ENCODE measurements around the gene AGBL5. TPM values are rescaled to one million over a fixed set of nuclear protein-coding genes. Genes with fewer than 3 reads are reported as not detected.

AGBL5 gene
- total and polyA plus RNA-seq, 2 of the 13 experiments (the other 11 are each of a cell fraction or from before 2014, with no cell fraction given): 55.9 to 73.3 TPM

- TF ChIP-seq ELF3 (CRISPR knock-in tag; IDR thresholded peaks at IDR 0.05): peak; percentile 25; the same call in 1 of the 2 replicates
- TF ChIP-seq ZNF703 (CRISPR knock-in tag; IDR thresholded peaks at IDR 0.05; ENCODE audit: borderline replicate concordance): no peak
- no peak for TF ChIP-seq MYNN (CRISPR knock-in tag; IDR thresholded peaks at IDR 0.05; ENCODE audit: low read depth)
- TF ChIP-seq, protein P1, sequence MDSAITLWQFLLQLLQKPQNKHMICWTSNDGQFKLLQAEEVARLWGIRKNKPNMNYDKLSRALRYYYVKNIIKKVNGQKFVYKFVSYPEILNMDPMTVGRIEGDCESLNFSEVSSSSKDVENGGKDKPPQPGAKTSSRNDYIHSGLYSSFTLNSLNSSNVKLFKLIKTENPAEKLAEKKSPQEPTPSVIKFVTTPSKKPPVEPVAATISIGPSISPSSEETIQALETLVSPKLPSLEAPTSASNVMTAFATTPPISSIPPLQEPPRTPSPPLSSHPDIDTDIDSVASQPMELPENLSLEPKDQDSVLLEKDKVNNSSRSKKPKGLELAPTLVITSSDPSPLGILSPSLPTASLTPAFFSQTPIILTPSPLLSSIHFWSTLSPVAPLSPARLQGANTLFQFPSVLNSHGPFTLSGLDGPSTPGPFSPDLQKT (CRISPR knock-in tag; IDR thresholded peaks at IDR 0.05; ENCODE audit: borderline replicate concordance): no peak
- TF ChIP-seq PCBP1 (IDR thresholded peaks at IDR 0.05; ENCODE audit: borderline replicate concordance, low read depth, low read length): 0 out of 2 replicates have a peak, but pooled peaks have one; percentile 48
- TF ChIP-seq ZBTB8A (CRISPR knock-in tag; IDR thresholded peaks at IDR 0.05; ENCODE audit: borderline replicate concordance, low read depth): no peak
- TF ChIP-seq CBFB (CRISPR knock-in tag; IDR thresholded peaks at IDR 0.05): peak; percentile 49; the same call in 1 of the 2 replicates
- no peak for TF ChIP-seq ZZZ3 (CRISPR knock-in tag; IDR thresholded peaks at IDR 0.05; ENCODE audit: borderline replicate concordance)
- TF ChIP-seq ATF1 (CRISPR knock-in tag; IDR thresholded peaks at IDR 0.05): no peak
- no peak; the same call in 1 of the 2 replicates for TF ChIP-seq ZNF639 (CRISPR knock-in tag; conservative IDR thresholded peaks at IDR 0.05)
- TF ChIP-seq XRCC5 (optimal IDR thresholded peaks at IDR 0.05; ENCODE audit: low read length): peak; percentile 14
- TF ChIP-seq ZNF552 (CRISPR knock-in tag; IDR thresholded peaks at IDR 0.05; ENCODE audit: borderline replicate concordance): peak; percentile 80; the same call in 1 of the 2 replicates
- peak; percentile 76 for TF ChIP-seq ZBED4 (CRISPR knock-in tag; IDR thresholded peaks at IDR 0.05; ENCODE audit: borderline replicate concordance)
- TF ChIP-seq FOXO1 (CRISPR knock-in tag; IDR thresholded peaks at IDR 0.05): peak; percentile 42; the same call in 1 of the 2 replicates
- TF ChIP-seq U2AF1 (optimal IDR thresholded peaks at IDR 0.05; ENCODE audit: low read depth, low read length): no peak
- no peak for TF ChIP-seq RARG (CRISPR knock-in tag; IDR thresholded peaks at IDR 0.05; ENCODE audit: low read depth)
- no peak; the same call in 1 of the 2 replicates for TF ChIP-seq RELA (CRISPR knock-in tag; IDR thresholded peaks at IDR 0.05)
- TF ChIP-seq HOXA7 (CRISPR knock-in tag; IDR thresholded peaks at IDR 0.05): no peak
- TF ChIP-seq HES4 (CRISPR knock-in tag; IDR thresholded peaks at IDR 0.05; ENCODE audit: borderline replicate concordance): peak; percentile 57; the same call in 1 of the 2 replicates
- TF ChIP-seq ZNF292 (CRISPR knock-in tag; IDR thresholded peaks at IDR 0.05; ENCODE audit: borderline replicate concordance, low read depth): peak; percentile 52; the same call in 1 of the 2 replicates
- TF ChIP-seq ZNF124 (CRISPR knock-in tag; IDR thresholded peaks at IDR 0.05): 0 out of 2 replicates have a peak, but pooled peaks have one; percentile 10
- TF ChIP-seq ATF7 (IDR thresholded peaks at IDR 0.05): no peak
- TF ChIP-seq ATF7 (CRISPR knock-in tag; IDR thresholded peaks at IDR 0.05): 0 out of 2 replicates have a peak, but pooled peaks have one; percentile 26
- TF ChIP-seq JDP2 (CRISPR knock-in tag; IDR thresholded peaks at IDR 0.05; ENCODE audit: borderline replicate concordance): no peak
Observed at GRCh38 chr2:27086724-27087593, 35.5 kb downstream of the AGBL5 start, which contains the start of gene KHK (continued).

Data from HepG2 (cell line).